HG03521 (cell line): ENCODE measurements around the gene PLA2G2F.

Experiments
- ATAC-seq: cut with Tn5 transposase; IDR thresholded peaks from one replicate; pipeline ENCODE4 v1.9.1; 2021; ENCODE audit warnings: mild to moderate bottlenecking, moderate library complexity; ENCODE audit not compliant: unreplicated experiment

Gene PLA2G2F

GRCh38 chr1:20138961-20139550 lies at the start of gene PLA2G2F:
Gene PLA2G2F, plus strand, starts transcription at chr1:20139323. Its CDS starts 105 bp downstream, at chr1:20139428.
- ATAC-seq = no peak

GRCh38 chr1:20089328-20090077 lies 49.6 kb upstream of the PLA2G2F start:
- ATAC-seq = no peak

- ATAC-seq = no peak
Measured at GRCh38 chr1:20090119-20090518, 49.0 kb upstream of the PLA2G2F start.

GRCh38 chr1:20090641-20091040 lies 48.5 kb upstream of the PLA2G2F start:
- no peak for ATAC-seq

GRCh38 chr1:20093303-20093702 lies 45.8 kb upstream of the PLA2G2F start:
- ATAC-seq = no peak

GRCh38 chr1:20093940-20094391 lies 45.2 kb upstream of the PLA2G2F start:
- ATAC-seq = no peak

- ATAC-seq = no peak
Measured at GRCh38 chr1:20095564-20096434, 43.3 kb upstream of the PLA2G2F start.

GRCh38 chr1:20096840-20097447 lies 42.2 kb upstream of the PLA2G2F start:
- ATAC-seq = no peak

GRCh38 chr1:20099533-20099932 lies 39.6 kb upstream of the PLA2G2F start:
- no peak for ATAC-seq

- no peak for ATAC-seq
Measured at GRCh38 chr1:20100632-20101355, 38.3 kb upstream of the PLA2G2F start.

- no peak for ATAC-seq
Measured at GRCh38 chr1:20102875-20103274, 36.2 kb upstream of the PLA2G2F start.

- ATAC-seq = no peak
Measured at GRCh38 chr1:20105856-20106255, 33.3 kb upstream of the PLA2G2F start.

GRCh38 chr1:20107351-20107750 lies 31.8 kb upstream of the PLA2G2F start:
- ATAC-seq = no peak

- no peak for ATAC-seq
Measured at GRCh38 chr1:20107796-20108195, 31.3 kb upstream of the PLA2G2F start.

- no peak for ATAC-seq
Measured at GRCh38 chr1:20108366-20109123, 30.6 kb upstream of the PLA2G2F start.

GRCh38 chr1:20109223-20109856 lies 29.8 kb upstream of the PLA2G2F start:
- ATAC-seq = no peak

GRCh38 chr1:20110679-20111078 lies 28.4 kb upstream of the PLA2G2F start:
- ATAC-seq = no peak

GRCh38 chr1:20111452-20111851 lies 27.7 kb upstream of the PLA2G2F start:
- ATAC-seq = no peak

GRCh38 chr1:20112279-20113000 lies 26.7 kb upstream of the PLA2G2F start:
- no peak for ATAC-seq
